AG09309 (cell line): Measurements from ENCODE around the gene SLFN12L.
A peak's percentile ranks its signal among the peaks of the same experiment; 100 is the strongest.

ENCODE experiments used
- DNase-seq: peaks from one replicate; pipeline ENCODE4 v3.0.0-alpha.2; 2010; ENCODE audit warnings: low read depth
- H3K4me3 ChIP-seq: 2 replicates; pipeline ENCODE4 v1.5.1; 2011; ENCODE audit warnings: mild to moderate bottlenecking, low read depth, low read length, moderate library complexity; ENCODE audit not compliant: control insufficient read depth
- TF ChIP-seq, protein P1 (sequence below): IDR thresholded peaks from 2 replicates; pipeline ENCODE4 v1.5.1; 2011; ENCODE audit warnings: mild to moderate bottlenecking, low read depth, low read length, inconsistent platforms; ENCODE audit not compliant: insufficient read depth, control insufficient read depth; ENCODE audit errors: missing control alignments

The SLFN12L gene

DNA sequence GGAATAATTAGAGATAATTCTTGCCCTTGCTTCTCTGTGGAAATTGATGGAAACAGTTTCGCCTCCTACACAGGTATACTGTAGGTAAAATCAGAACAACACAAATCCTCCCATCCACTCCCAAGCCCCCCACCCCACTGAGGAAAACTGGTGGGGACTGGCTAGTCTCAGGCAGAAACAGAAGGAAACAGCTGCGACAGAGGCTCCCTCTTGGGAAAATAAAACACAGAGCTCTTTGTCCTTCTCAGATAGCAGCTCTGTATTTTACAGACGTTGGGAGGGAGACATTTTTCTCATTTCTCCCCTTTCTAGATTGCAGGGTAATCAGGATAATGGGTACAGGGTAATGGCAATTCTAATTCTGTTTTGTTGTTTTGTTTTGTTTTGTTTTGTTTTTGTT lies 90.0 kb downstream of the SLFN12L start:
- TF ChIP-seq, protein P1, sequence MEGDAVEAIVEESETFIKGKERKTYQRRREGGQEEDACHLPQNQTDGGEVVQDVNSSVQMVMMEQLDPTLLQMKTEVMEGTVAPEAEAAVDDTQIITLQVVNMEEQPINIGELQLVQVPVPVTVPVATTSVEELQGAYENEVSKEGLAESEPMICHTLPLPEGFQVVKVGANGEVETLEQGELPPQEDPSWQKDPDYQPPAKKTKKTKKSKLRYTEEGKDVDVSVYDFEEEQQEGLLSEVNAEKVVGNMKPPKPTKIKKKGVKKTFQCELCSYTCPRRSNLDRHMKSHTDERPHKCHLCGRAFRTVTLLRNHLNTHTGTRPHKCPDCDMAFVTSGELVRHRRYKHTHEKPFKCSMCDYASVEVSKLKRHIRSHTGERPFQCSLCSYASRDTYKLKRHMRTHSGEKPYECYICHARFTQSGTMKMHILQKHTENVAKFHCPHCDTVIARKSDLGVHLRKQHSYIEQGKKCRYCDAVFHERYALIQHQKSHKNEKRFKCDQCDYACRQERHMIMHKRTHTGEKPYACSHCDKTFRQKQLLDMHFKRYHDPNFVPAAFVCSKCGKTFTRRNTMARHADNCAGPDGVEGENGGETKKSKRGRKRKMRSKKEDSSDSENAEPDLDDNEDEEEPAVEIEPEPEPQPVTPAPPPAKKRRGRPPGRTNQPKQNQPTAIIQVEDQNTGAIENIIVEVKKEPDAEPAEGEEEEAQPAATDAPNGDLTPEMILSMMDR: no peak
- no peak overlapping the region for H3K4me3 ChIP-seq
- no peak for DNase-seq

DNA sequence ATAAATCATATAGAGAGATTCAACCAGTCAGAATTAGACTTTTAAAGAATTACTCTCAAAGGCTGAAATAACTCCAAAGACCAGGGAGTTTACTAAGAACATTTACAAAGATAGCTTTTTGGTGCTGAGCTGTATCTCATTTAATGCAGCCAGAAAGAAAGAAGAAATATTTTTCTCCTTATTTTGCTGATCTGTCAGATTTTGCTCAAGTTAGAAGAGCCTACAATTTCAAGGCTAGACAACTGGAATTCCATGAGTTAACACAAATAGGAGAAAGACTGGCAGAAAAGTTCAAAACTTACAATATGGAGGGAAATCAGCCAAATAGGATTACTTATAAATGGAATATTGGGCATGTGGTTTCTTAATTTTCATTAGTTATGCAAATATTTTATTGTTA lies 99.0 kb downstream of the SLFN12L start:
- H3K4me3 ChIP-seq: no peak overlapping the region
- TF ChIP-seq, protein P1: no peak
- no peak for DNase-seq

DNA sequence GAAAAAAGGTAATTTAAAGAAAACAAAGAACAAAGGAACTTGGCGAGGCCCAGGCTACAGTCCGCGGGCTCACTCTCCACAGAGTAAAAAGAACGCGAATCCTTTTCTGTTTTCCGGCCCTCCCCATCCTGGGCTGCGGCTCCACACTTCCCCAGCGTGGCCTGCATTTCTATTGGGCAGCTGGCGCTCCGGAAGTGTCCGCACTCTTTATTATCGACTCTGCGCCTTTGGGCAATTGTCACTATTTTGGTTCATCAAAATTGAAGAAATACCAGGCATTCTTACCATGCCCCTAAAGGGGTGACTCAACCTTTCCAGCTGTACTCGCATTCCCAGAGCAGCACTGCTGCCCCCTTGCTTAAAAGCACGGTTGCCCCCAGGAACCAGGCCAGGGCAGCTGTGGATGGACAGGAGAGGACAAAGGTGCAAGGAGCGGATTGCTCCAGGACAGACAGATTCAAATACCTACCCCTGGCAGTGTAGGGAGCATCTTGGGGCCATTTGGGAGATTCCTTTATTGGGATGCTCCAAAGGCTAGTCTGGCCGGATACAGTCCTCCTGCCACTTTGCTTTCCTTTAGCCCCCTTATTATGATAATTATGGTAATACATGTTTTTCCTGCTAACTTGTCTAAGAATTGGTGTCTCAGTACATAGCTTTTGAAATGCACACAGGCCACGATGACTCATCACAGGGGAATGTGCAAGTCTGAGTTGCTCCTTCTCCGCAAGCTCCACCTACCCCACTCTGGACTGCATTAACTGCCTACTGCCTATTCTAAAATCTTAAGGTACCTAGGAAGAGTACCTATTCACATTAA lies 104.2 kb downstream of the SLFN12L start:
- peak overlapping the region; percentile 85 for H3K4me3 ChIP-seq
- TF ChIP-seq, protein P1: peak; percentile 51
- DNase-seq: peak; percentile 98

DNA sequence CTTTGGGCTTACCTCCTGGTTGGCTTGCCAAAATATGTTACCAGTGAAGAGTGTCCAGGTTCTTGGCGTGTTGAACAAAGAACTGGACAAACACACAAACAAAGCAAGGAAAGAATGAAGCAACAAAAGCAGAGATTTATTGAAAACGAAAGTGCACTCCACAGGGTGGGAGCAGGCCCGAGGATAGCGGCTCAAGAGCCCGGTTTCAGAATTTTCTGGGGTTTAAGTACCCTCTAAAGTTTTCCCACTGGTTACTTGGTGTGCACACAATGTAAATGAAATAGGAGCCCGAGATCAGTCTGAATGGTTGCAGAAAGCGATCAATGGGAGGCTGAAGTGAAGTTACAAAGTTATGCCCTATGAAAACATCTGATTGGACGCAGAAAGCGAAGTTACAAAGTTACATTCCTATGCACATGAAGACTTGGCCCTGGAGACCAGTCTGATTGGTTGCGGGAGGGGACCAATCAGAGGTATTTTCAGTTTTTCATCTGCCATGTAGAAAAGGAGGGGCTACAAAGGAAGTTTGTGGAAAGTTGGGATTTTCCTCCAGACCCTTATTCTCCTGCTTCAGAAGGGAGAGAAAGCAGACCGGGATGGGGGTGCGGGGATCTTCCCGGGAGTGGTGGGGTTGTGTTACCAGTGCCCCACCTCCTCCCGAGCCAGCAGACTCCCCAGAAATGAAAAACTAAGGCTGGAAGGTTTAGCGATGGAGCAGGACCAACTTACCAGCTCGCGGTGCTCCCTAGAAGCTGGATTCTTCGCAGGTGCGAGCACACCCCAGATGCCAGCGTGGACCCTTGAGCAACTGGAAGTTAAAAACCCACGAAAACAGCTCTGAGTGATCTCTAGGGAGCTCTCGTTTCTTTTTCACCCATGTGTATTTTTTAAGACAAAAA lies 105.1 kb downstream of the SLFN12L start, which contains the start of gene SLFN12:
SLFN12 (minus strand) TSS at position 325 of the 899 bp plus-strand sequence. CDS start 9,472 bp downstream, outside the sequence.
- DNase-seq: peak; percentile 88
- H3K4me3 ChIP-seq: peak within 1 kb of the TSS; percentile 85
- TF ChIP-seq, protein P1: no peak

DNA sequence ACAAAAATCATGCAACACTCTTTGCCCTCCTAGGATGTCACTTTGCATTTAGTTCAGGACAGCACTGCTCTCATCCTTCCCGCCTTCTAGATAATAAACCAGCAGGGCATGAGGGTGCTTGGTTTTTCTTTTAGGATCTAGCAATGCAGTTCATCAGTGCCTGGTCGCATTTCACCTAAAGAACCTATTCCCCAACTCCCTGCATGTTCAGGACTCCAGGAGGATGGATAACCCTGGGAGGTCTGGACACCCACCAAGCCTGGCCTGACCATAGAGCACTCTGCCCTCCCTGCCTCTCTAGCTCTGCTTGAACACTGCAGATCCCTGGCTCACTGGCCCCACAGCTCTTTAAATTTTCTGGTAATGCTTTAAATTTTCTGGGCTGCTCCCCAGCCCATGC lies 107.8 kb downstream of the SLFN12L start:
- DNase-seq: no peak
- no peak overlapping the region for H3K4me3 ChIP-seq
- TF ChIP-seq, protein P1: no peak

DNA sequence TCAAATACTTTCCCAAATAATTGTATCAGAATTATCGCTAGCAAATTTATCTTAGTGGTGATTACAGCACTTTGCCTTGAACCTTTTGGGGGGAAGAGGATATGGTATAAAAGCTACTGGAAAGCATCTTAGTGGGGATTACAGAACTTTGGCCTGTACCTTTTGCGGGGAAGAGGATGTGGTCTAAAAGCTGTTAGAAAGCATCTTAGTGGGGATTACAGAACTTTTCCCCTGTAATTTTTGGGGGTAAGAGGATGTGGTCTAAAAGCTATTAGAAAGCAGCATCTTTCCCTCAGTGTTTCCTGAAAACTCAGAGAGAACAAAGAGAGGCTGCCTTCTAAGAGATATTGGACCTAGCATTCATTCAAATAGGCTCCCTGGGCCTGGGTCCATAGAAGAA lies 109.2 kb downstream of the SLFN12L start:
- no peak overlapping the region for H3K4me3 ChIP-seq
- TF ChIP-seq, protein P1: no peak
- DNase-seq: no peak
